ENCODE results near the gene ZBTB32.

ZBTB32 gene

DNA sequence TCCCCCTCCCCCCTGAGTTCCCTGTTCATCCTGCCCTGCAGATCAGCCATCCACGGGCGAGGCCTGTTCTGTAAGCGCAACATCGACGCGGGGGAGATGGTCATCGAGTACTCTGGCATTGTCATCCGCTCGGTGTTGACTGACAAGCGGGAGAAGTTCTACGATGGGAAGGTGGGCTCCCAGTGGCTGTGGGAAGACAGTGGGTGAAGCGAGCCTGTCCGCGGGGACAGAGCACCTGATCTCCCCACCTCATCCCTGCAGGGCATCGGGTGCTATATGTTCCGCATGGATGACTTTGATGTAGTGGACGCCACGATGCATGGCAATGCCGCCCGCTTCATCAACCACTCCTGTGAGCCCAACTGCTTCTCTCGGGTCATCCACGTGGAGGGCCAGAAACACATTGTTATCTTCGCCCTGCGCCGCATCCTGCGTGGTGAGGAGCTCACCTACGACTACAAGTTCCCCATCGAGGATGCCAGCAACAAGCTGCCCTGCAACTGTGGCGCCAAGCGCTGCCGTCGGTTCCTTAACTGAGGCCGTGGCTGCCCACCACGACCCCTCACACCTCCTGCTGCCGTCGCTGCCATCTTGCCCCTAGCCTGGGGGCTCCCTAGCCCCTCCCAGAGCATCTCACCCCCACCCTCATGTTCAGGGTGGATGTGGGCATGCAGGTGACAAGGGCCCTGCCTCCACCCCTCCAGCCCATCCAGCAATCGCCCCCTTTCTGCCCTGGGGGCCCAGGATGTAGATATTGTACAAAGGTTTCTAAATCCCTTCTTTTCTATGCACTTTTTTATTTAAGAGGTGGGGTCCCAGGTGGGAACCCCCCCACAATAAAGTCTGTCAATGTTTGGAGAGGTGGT, 33.9 kb downstream of the ZBTB32 start:
- no peak overlapping the region for H3K4me3 ChIP-seq
- TF ChIP-seq CTCF (IDR thresholded peaks at IDR 0.05), result no peak
- no peak for DNase-seq (ENCODE audit: low spot score)
- no peak overlapping the region for H3K27ac ChIP-seq

GRCh38 chr19:35738887-35739229, 34.5 kb downstream of the ZBTB32 start:
- H3K27ac ChIP-seq, result no peak overlapping the region
- no peak for DNase-seq (ENCODE audit: low spot score)
- TF ChIP-seq CTCF (IDR thresholded peaks at IDR 0.05), result no peak
- H3K4me3 ChIP-seq, result no peak overlapping the region

GRCh38 chr19:35739275-35740107, 35.1 kb downstream of the ZBTB32 start:
- DNase-seq (ENCODE audit: low spot score), result no peak
- Histone ChIP-seq H3K27ac (peak overlapping the region; percentile 69 to 87), H3K4me3 (peak overlapping the region; percentile 77)
- no peak for TF ChIP-seq CTCF (IDR thresholded peaks at IDR 0.05)

DNA sequence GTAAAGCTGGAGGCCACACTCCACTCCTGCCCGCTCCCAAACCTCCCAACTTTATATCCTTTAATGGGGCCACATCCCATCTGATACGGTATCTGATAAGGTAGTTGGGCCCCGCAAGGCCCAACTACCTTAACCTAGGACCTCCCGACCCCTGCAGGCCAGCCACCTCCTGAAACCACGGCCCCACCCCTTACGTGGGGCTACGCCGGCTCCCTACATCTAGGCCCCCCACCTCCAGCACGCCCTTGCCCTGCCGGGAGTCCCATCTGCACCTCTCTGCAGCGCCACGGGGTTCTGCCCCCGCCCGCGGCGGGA, 35.7 kb downstream of the ZBTB32 start:
- peak overlapping the region; percentile 69 to 87 for H3K27ac ChIP-seq
- peak overlapping the region; percentile 77 for H3K4me3 ChIP-seq
- DNase-seq (ENCODE audit: low spot score), result no peak
- no peak for TF ChIP-seq CTCF (IDR thresholded peaks at IDR 0.05)

DNA sequence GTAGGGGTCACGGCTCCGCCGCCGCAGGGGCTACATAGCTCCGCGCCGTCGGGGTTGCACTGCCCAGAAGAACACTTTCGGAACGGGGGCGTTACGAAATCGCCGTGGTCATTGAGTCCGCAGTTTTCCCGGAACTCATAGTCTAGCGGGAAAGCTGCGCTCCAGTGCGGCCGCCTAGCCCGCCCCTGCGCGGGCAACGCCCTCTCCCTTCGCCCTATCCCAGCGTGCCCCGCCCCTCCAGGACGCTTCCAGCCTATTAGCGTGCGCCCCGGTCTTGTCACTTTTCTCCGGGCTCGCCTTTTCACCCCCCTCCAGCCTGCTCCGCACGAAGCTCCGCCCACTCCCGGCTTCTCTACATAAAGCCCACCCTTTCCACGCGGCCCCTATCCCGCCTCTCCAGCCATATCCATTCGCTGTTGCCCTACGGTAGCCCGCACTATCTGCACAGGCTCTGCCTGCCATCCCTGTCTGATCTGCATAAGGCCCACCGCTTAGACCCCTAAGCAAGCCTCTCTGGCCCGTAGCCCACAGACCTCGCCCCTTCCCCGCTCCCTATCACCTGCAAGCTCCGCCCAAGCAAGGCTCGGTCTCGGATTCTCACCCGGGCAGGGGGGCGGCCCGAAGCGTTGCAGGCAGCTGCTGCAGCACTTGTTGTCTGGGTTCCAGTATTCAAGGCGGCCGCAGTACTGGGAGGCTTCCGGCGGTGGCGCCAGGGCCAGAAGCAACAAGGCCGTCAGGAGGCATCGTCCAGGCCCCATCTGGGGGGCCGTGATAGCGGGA, 36.3 kb downstream of the ZBTB32 start:
- Histone ChIP-seq H3K4me3 (peak overlapping the region; percentile 77), H3K27ac (peak overlapping the region; percentile 69 to 87)
- DNase-seq (ENCODE audit: low spot score), result peak; percentile 99
- TF ChIP-seq CTCF (IDR thresholded peaks at IDR 0.05), result no peak

GRCh38 chr19:35741203-35741515, 36.8 kb downstream of the ZBTB32 start:
- peak overlapping the region; percentile 57 to 87 for H3K27ac ChIP-seq
- no peak for TF ChIP-seq CTCF (IDR thresholded peaks at IDR 0.05)
- peak overlapping the region; percentile 77 for H3K4me3 ChIP-seq
- no peak for DNase-seq (ENCODE audit: low spot score)
